ENCODE measurements around the gene ANO4.
"Not testable (repeated sequence)": the region's sequence is repeated elsewhere in the genome, so short reads cannot be mapped to it uniquely, and the experiment has no call there.

ANO4 gene

GRCh38 chr12:100900808-100901207 is 106.2 kb downstream of the ANO4 start:
- ATAC-seq (replicated peaks; ENCODE audit: extremely low read depth, poor library complexity, severe bottlenecking), result no peak

DNA sequence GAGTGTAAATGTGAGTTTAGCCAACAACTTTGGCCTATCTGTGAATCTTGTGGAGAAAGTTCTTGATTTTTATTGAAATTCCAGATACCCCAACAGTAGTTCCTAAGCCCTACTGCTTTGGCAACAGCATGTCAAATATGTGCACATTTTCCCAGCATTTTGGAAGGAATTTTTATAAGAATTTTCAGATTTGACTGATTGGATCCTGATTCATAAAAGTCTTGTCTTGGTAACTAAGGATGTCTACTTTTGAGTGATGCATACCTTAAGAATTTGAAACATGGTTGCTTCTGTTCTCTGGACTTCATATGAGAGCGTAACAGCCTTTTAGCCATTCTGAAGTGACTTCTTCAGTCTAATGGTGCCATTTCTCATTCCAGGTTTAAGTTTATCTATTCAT is 106.7 kb downstream of the ANO4 start:
- H3K27me3 Mint-ChIP-seq, result no peaks in the 10 kb centered on the region
- ATAC-seq (replicated peaks; ENCODE audit: extremely low read depth, poor library complexity, severe bottlenecking) (no peak), DNase-seq (ENCODE audit: low spot score in 2 of 2) (no peak)
- no peaks in the 10 kb centered on the region for H3K36me3 Mint-ChIP-seq (ENCODE audit: insufficient read depth)
- H3K27ac Mint-ChIP-seq (ENCODE audit: low read depth), result no peak overlapping the region
- H3K4me1 Mint-ChIP-seq, result no peaks in the 10 kb centered on the region
- no peak overlapping the region for H3K4me3 Mint-ChIP-seq
- peaks cover 12% of the 10 kb centered on the region for H3K9me3 Mint-ChIP-seq

More at GRCh38 chr12:100900808-100901207, 106.2 kb downstream of the ANO4 start:
- Mint-ChIP-seq H3K9me3 (peaks cover 17% of the 10 kb centered on the region), H3K4me3 (no peak overlapping the region), H3K4me1 (no peaks in the 10 kb centered on the region), H3K27ac (ENCODE audit: low read depth) (no peak overlapping the region), H3K36me3 (ENCODE audit: insufficient read depth) (no peaks in the 10 kb centered on the region), H3K27me3 (no peaks in the 10 kb centered on the region)
- DNase-seq (ENCODE audit: low spot score in 2 of 2), result no peak

DNA sequence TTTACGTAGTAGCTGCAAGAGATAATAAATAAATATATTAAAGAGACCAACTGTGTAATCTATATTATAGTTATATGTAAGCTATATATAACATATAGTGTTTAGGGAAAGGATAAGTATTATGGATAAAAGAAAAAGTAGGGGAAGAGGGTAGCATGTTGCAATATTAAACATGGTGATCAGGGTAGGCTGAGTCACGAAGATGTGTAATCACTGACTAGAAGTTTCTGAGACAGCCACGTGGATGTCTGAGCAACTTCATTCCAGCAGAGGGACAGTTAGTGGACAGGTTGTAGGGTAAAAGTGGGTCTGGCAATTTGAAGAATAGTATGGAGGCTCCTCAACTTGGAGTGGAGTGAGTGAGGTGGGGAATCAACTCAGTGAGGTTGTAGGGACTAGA is 109.7 kb downstream of the ANO4 start:
- H3K9me3 Mint-ChIP-seq, result peaks cover 11% of the 10 kb centered on the region
- no peak overlapping the region for H3K27ac Mint-ChIP-seq (ENCODE audit: low read depth)
- no peaks in the 10 kb centered on the region for H3K27me3 Mint-ChIP-seq
- DNase-seq (ENCODE audit: low spot score in 2 of 2) (no peak), ATAC-seq (replicated peaks; ENCODE audit: extremely low read depth, poor library complexity, severe bottlenecking) (no peak)
- no peak overlapping the region for H3K4me3 Mint-ChIP-seq
- H3K4me1 Mint-ChIP-seq, result no peaks in the 10 kb centered on the region
- no peaks in the 10 kb centered on the region for H3K36me3 Mint-ChIP-seq (ENCODE audit: insufficient read depth)

DNA sequence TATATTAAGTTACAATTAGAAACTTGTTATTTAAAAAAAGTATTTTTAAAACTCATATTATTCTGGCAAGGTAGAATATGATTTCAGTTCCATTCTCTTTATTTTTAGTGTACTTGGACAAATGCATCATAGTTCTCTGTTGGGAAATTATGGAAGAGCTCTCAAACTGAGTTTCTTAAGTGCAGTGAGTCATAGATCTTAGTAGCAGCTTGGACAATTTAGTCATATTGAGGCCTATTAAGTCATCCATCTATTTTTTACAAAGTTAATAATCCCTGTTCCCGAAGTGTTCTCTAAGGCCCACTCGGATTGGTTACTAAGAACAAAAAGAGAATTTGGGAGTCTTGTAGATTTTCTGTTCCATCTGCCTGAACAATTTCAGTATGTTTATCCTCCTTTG is 113.9 kb downstream of the ANO4 start:
- DNase-seq (ENCODE audit: low spot score in 2 of 2) (no peak), ATAC-seq (replicated peaks; ENCODE audit: extremely low read depth, poor library complexity, severe bottlenecking) (no peak)
- Mint-ChIP-seq H3K27ac (ENCODE audit: low read depth) (no peak overlapping the region), H3K4me1 (no peaks in the 10 kb centered on the region), H3K36me3 (ENCODE audit: insufficient read depth) (no peaks in the 10 kb centered on the region), H3K27me3 (no peaks in the 10 kb centered on the region), H3K4me3 (no peak overlapping the region), H3K9me3 (no peaks in the 10 kb centered on the region)

- no peak for ATAC-seq (replicated peaks; ENCODE audit: extremely low read depth, poor library complexity, severe bottlenecking)
- DNase-seq (ENCODE audit: low spot score in 2 of 2), result no peak
Measured at GRCh38 chr12:100913872-100914592, 119.5 kb downstream of the ANO4 start.

DNA sequence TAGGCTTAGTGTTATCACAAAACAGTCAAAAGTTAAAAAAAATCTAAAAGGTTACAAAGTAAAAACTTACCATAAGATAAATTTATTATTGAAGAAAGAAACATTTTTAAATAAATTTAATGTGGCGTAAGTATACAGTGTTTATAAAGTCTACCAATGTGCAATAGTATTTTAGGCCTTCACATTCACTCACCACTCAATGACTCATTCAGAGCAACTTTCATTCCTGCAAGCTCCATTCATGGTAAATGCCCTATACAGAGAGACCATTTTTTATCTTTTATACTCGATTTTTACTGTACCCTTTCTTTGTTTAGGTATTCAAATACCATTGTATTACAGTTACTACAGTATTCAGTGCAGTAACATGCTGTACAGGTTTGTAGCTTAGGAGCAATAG is 124.5 kb downstream of the ANO4 start:
- Mint-ChIP-seq H3K9me3 (no peaks in the 10 kb centered on the region), H3K27ac (ENCODE audit: low read depth) (no peak overlapping the region), H3K4me3 (no peak overlapping the region), H3K27me3 (no peaks in the 10 kb centered on the region), H3K36me3 (ENCODE audit: insufficient read depth) (no peaks in the 10 kb centered on the region), H3K4me1 (no peaks in the 10 kb centered on the region)
- ATAC-seq (replicated peaks; ENCODE audit: extremely low read depth, poor library complexity, severe bottlenecking), result no peak
- no peak for DNase-seq (ENCODE audit: low spot score in 2 of 2)

More at GRCh38 chr12:100913872-100914592, 119.5 kb downstream of the ANO4 start:
- H3K27ac Mint-ChIP-seq (ENCODE audit: low read depth), result no peak overlapping the region
- no peaks in the 10 kb centered on the region for H3K4me1 Mint-ChIP-seq
- H3K9me3 Mint-ChIP-seq, result no peaks in the 10 kb centered on the region
- no peaks in the 10 kb centered on the region for H3K36me3 Mint-ChIP-seq (ENCODE audit: insufficient read depth)
- H3K4me3 Mint-ChIP-seq, result no peak overlapping the region
- H3K27me3 Mint-ChIP-seq, result no peaks in the 10 kb centered on the region

DNA sequence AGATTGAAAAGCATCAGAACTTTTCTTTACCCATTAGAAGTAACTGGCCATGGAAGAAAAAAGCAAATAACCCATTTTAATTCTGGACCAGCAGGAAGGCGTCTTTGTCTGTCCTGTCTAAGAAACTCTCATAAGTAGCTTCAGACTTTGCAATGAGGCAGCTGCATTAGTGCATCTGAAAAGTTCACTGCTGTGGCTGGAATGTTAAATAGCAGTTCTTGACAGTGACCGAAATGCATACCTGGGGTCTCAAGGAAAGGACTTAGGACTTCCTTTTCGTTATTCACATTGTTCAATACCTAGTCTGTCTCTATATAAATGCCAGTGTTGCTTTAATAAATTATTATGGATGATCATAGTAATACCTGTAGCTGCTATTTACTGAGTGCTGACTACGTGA is 125.9 kb downstream of the ANO4 start:
- no peak for DNase-seq (ENCODE audit: low spot score in 2 of 2)
- H3K4me3 Mint-ChIP-seq, result no peak overlapping the region
- no peak for ATAC-seq (replicated peaks; ENCODE audit: extremely low read depth, poor library complexity, severe bottlenecking)
- H3K9me3 Mint-ChIP-seq, result no peaks in the 10 kb centered on the region
- no peak overlapping the region for H3K27ac Mint-ChIP-seq (ENCODE audit: low read depth)
- no peaks in the 10 kb centered on the region for H3K27me3 Mint-ChIP-seq
- no peaks in the 10 kb centered on the region for H3K36me3 Mint-ChIP-seq (ENCODE audit: insufficient read depth)
- H3K4me1 Mint-ChIP-seq, result no peaks in the 10 kb centered on the region

- Mint-ChIP-seq H3K4me1 (no peaks in the 10 kb centered on the region), H3K27me3 (no peaks in the 10 kb centered on the region), H3K27ac (ENCODE audit: low read depth) (no peak overlapping the region), H3K4me3 (no peak overlapping the region), H3K36me3 (ENCODE audit: insufficient read depth) (no peaks in the 10 kb centered on the region), H3K9me3 (peaks cover 5% of the 10 kb centered on the region)
- ATAC-seq (replicated peaks; ENCODE audit: extremely low read depth, poor library complexity, severe bottlenecking) (no peak), DNase-seq (ENCODE audit: low spot score in 2 of 2) (no peak)
Measured at GRCh38 chr12:100926669-100927248, 132.2 kb downstream of the ANO4 start.

DNA sequence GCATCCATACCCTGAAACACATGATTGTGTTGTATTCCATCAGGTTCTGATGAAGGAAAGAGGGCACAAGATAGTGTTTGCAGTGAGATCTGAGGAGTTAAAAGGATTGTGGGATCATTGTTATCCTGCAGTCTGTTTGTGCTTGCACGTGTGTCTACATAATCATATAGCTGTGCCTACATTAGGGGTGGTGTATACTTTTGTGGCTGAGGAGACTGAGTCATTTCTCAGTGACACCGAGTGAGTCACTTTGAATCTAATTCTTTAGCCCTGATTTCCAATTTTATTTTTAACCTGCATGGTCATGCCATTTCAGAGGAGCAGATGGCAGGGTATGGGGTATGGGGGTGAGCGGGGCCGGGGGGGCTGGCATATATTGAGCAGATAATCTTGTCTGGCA is 133.2 kb downstream of the ANO4 start:
- DNase-seq (ENCODE audit: low spot score in 2 of 2) (no peak), ATAC-seq (replicated peaks; ENCODE audit: extremely low read depth, poor library complexity, severe bottlenecking) (no peak)
- H3K27ac Mint-ChIP-seq (ENCODE audit: low read depth), result no peak overlapping the region
- H3K36me3 Mint-ChIP-seq (ENCODE audit: insufficient read depth), result no peaks in the 10 kb centered on the region
- H3K4me3 Mint-ChIP-seq, result no peak overlapping the region
- no peaks in the 10 kb centered on the region for H3K27me3 Mint-ChIP-seq
- no peaks in the 10 kb centered on the region for H3K4me1 Mint-ChIP-seq
- H3K9me3 Mint-ChIP-seq, result peaks cover 9% of the 10 kb centered on the region

GRCh38 chr12:100932571-100932970 is 138.0 kb downstream of the ANO4 start:
- DNase-seq (ENCODE audit: low spot score in 2 of 2) (no peak), ATAC-seq (replicated peaks; ENCODE audit: extremely low read depth, poor library complexity, severe bottlenecking) (no peak)
- Mint-ChIP-seq H3K27me3 (no peaks in the 10 kb centered on the region), H3K4me3 (no peak overlapping the region), H3K9me3 (peaks cover 18% of the 10 kb centered on the region), H3K36me3 (ENCODE audit: insufficient read depth) (no peaks in the 10 kb centered on the region), H3K27ac (ENCODE audit: low read depth) (no peak overlapping the region), H3K4me1 (no peaks in the 10 kb centered on the region)

GRCh38 chr12:100933531-100933930 is 139.0 kb downstream of the ANO4 start:
- not testable (repeated sequence) for DNase-seq (ENCODE audit: low spot score in 2 of 2); ATAC-seq (replicated peaks; ENCODE audit: extremely low read depth, poor library complexity, severe bottlenecking); H3K4me1 Mint-ChIP-seq; H3K27ac Mint-ChIP-seq (ENCODE audit: low read depth); H3K4me3 Mint-ChIP-seq; H3K27me3 Mint-ChIP-seq; H3K36me3 Mint-ChIP-seq (ENCODE audit: insufficient read depth)
- peaks cover 22% of the 10 kb centered on the region for H3K9me3 Mint-ChIP-seq

- ATAC-seq (replicated peaks; ENCODE audit: extremely low read depth, poor library complexity, severe bottlenecking) (no peak), DNase-seq (ENCODE audit: low spot score in 2 of 2) (no peak)
- Mint-ChIP-seq H3K27me3 (no peaks in the 10 kb centered on the region), H3K27ac (ENCODE audit: low read depth) (no peak overlapping the region), H3K4me1 (no peaks in the 10 kb centered on the region), H3K4me3 (no peak overlapping the region), H3K9me3 (peaks cover 22% of the 10 kb centered on the region), H3K36me3 (ENCODE audit: insufficient read depth) (no peaks in the 10 kb centered on the region)
Measured at GRCh38 chr12:100935929-100936328, 141.4 kb downstream of the ANO4 start.

- no peak overlapping the region for H3K27ac Mint-ChIP-seq (ENCODE audit: low read depth)
- ATAC-seq (replicated peaks; ENCODE audit: extremely low read depth, poor library complexity, severe bottlenecking) (no peak), DNase-seq (ENCODE audit: low spot score in 2 of 2) (no peak)
- no peaks in the 10 kb centered on the region for H3K27me3 Mint-ChIP-seq
- no peaks in the 10 kb centered on the region for H3K4me1 Mint-ChIP-seq
- H3K36me3 Mint-ChIP-seq (ENCODE audit: insufficient read depth), result no peaks in the 10 kb centered on the region
- H3K9me3 Mint-ChIP-seq, result peaks cover 22% of the 10 kb centered on the region
- H3K4me3 Mint-ChIP-seq, result no peak overlapping the region
Measured at GRCh38 chr12:100936661-100937060, 142.1 kb downstream of the ANO4 start.
